Caco-2 (cell line): ENCODE measurements around the gene GPR87. TPM values are rescaled to one million over a fixed set of nuclear protein-coding genes. Genes with fewer than 3 reads are reported as not detected.

Experiments used
- BruUV-seq: library from RNA; stranded (reverse); fragments of 400-500 nt; replicated peaks from 2 replicates; lab custom pipeline; 2021; lab: Mats Ljungman, UMichigan
- CTCF ChIA-PET: fragments of 300-600 bp; sonication (Branson Sonifier 250); formaldehyde crosslinking; loops from one replicate; lab custom pipeline; 2022; ENCODE audit warnings: antibody characterized with exemption; lab: Charles Lee
- POLR2A ChIA-PET: fragments of 300-600 bp; sonication (Branson Sonifier 250); formaldehyde crosslinking; loops from one replicate; lab custom pipeline; 2022; ENCODE audit warnings: antibody characterized with exemption; lab: Charles Lee
- DNase-seq, 2 experiments: peaks; one replicate each; pipeline versions ENCODE4 v3.0.0 to v3.0.0-alpha.2; 2020 to 2022
- H3K27me3 ChIP-seq: replicated peaks from 2 replicates; pipeline ENCODE4 v1.6.0; 2011; ENCODE audit warnings: low read length; ENCODE audit not compliant: control insufficient read depth, insufficient read depth
- H3K36me3 ChIP-seq: 2 replicates; pipeline ENCODE4 v1.5.1; 2011; ENCODE audit warnings: low read length; ENCODE audit not compliant: control insufficient read depth, insufficient read depth
- H3K4me1 ChIP-seq: fragments of 250-450 bp; sonication (Bioruptor Pico); 2 replicates; pipeline ENCODE4 v1.5.1; 2020; ENCODE audit warnings: mild to moderate bottlenecking
- H3K4me3 ChIP-seq: 2 replicates; pipeline ENCODE4 v1.5.1; 2011; ENCODE audit warnings: low read depth, mild to moderate bottlenecking, control low read depth, low read length
- H3K9me3 ChIP-seq: fragments of 250-450 bp; sonication (Bioruptor Pico); 2 replicates; pipeline ENCODE4 v1.5.1; 2020; ENCODE audit warnings: mild to moderate bottlenecking, moderate library complexity
- H3K27ac Mint-ChIP-seq: one replicate; pipeline ENCODE4 v1.8.0; 2022; ENCODE audit warnings: mixed read lengths; ENCODE audit not compliant: unreplicated experiment
- H3K27me3 Mint-ChIP-seq: one replicate; pipeline ENCODE4 v1.8.0; 2022; ENCODE audit warnings: mixed read lengths; ENCODE audit not compliant: insufficient read depth, unreplicated experiment
- H3K36me3 Mint-ChIP-seq: one replicate; pipeline ENCODE4 v1.8.0; 2022; ENCODE audit warnings: mild to moderate bottlenecking, mixed read lengths; ENCODE audit not compliant: insufficient read depth, unreplicated experiment
- H3K4me1 Mint-ChIP-seq: one replicate; pipeline ENCODE4 v1.8.0; 2022; ENCODE audit warnings: low read depth, mixed read lengths; ENCODE audit not compliant: unreplicated experiment
- H3K4me3 Mint-ChIP-seq: one replicate; pipeline ENCODE4 v1.8.0; 2022; ENCODE audit warnings: mild to moderate bottlenecking, moderate library complexity, mixed read lengths; ENCODE audit not compliant: unreplicated experiment
- H3K9me3 Mint-ChIP-seq: one replicate; pipeline ENCODE4 v1.8.0; 2022; ENCODE audit warnings: mixed read lengths; ENCODE audit not compliant: unreplicated experiment
- CTCF ChIP-seq, 2 experiments: fragments of 200-600 bp in 1 of 2; IDR thresholded peaks; 1 replicate in 1 of 2; 2 replicates in 1 of 2; pipeline versions ENCODE4 v1.5.1 to v1.8.0; 2011 to 2022; ENCODE audit warnings: antibody characterized with exemption in 1 of 2, control low read depth in 1 of 2, inconsistent platforms in 1 of 2, low read depth in 1 of 2, low read length in 1 of 2, mild to moderate bottlenecking in 1 of 2, moderate library complexity in 1 of 2; ENCODE audit not compliant: insufficient read depth in 1 of 2, severe bottlenecking in 1 of 2, unreplicated experiment in 1 of 2
- intact Hi-C: fragments of 100-400 bp; cut with micrococcal nuclease; formaldehyde crosslinking; loops from one replicate; pipeline ENCODE4 v1.10.0; 2022; ENCODE audit not compliant: unreplicated experiment
- total RNA-seq: library from RNA; stranded (reverse); gene quantifications from 2 replicates; pipeline ENCODE4 v1.2.3, GENCODE V29; 2022

GPR87 gene
- total RNA-seq, 1 experiment from 2014 or later = 0.18 TPM

DNA sequence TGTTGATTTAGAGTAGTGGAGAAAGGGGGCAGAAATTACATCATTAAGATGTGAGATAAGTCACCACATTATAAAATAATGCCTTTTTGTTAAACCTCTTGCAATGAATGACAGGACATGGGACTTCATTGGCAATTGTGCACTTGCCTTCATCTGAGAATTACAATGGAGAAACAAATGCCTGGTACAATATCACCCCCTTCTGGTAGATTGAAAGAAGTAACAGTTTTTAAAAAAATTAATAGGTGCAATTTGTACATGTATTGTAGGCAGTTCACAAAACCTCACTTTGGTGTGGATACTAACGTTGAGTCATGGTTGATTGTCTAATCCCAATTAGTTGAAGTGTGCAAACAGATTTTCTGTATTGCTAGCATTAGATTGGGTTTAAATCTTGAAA, 33.7 kb downstream of the GPR87 start:
- peak; percentile 56 to 60 for TF ChIP-seq CTCF (IDR thresholded peaks at IDR 0.05; ENCODE audit: insufficient read depth in 1 of 2, low read depth in 1 of 2, low read length in 1 of 2, severe bottlenecking in 1 of 2, unreplicated experiment in 1 of 2)
- Histone ChIP-seq H3K4me1 (peaks cover 9% of the 10 kb centered on the region), H3K9me3 (no peaks in the 10 kb centered on the region), H3K36me3 (no peaks in the 10 kb centered on the region), H3K4me3 (no peak overlapping the region), H3K27me3 (no peaks in the 10 kb centered on the region)
- ChIA-PET CTCF (no interaction called here), POLR2A (no interaction called here)
- Mint-ChIP-seq H3K36me3 (no peaks in the 10 kb centered on the region), H3K9me3 (no peaks in the 10 kb centered on the region), H3K27me3 (no peaks in the 10 kb centered on the region), H3K4me3 (no peak overlapping the region), H3K27ac (no peak overlapping the region), H3K4me1 (peaks cover 7% of the 10 kb centered on the region)
- intact Hi-C loops = loop anchor here (1.0 to 10.0 kb wide), 4 partner anchors 22 to 278 kb away; no protein-coding TSS in a partner anchor
- no TSS peak for BruUV-seq
- peak in 1 of 2 experiments; percentile 44 for DNase-seq

DNA sequence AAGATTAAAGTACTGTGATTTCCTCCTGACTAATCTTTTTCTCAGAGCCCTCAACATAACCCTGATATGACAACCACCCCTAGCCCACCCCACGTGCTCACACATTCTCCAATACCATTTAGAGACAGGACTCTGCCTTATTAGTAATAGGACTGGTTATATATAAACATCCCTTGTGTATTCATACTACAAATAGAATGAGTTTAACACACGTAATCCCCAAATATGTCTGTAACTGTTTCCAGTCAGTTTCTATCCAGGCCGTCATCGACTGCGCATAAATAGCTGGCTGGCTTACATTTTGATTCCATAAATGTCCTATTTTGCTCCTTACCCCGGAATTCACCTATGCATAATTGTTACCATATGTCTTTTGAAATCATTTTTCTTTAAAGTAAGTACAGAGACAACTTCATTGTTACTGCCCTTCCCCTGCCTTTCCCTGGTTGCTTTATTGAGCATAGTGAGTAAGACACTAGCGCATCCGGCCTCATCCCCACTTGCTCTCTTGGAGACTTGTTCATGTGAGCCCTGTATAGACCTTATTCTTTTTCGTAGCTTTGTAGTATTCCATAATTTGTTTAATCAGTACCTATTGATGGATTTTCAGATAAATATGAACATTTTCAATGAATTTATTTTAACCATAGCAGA, 34.8 kb downstream of the GPR87 start:
- Mint-ChIP-seq H3K4me1 (peaks cover 7% of the 10 kb centered on the region), H3K27me3 (no peaks in the 10 kb centered on the region), H3K36me3 (no peaks in the 10 kb centered on the region), H3K4me3 (no peak overlapping the region), H3K9me3 (no peaks in the 10 kb centered on the region), H3K27ac (no peak overlapping the region)
- no peak overlapping the region for H3K4me3 ChIP-seq
- H3K4me1 ChIP-seq = peaks cover 9% of the 10 kb centered on the region
- no peak for DNase-seq
- no TSS peak for BruUV-seq
- ChIA-PET CTCF (no interaction called here), POLR2A (interaction anchor here (0.6 kb wide), 1 partner anchor 303 kb away, joined by 6 read pairs; no protein-coding TSS in a partner anchor)
- H3K36me3 ChIP-seq = no peaks in the 10 kb centered on the region
- intact Hi-C loops = loop anchor here (10.0 kb wide), 1 partner anchor 277 kb away; no protein-coding TSS in a partner anchor
- TF ChIP-seq CTCF (IDR thresholded peaks at IDR 0.05; ENCODE audit: insufficient read depth in 1 of 2, low read depth in 1 of 2, low read length in 1 of 2, severe bottlenecking in 1 of 2, unreplicated experiment in 1 of 2) = no peak
- H3K9me3 ChIP-seq = no peaks in the 10 kb centered on the region
- no peaks in the 10 kb centered on the region for H3K27me3 ChIP-seq

DNA sequence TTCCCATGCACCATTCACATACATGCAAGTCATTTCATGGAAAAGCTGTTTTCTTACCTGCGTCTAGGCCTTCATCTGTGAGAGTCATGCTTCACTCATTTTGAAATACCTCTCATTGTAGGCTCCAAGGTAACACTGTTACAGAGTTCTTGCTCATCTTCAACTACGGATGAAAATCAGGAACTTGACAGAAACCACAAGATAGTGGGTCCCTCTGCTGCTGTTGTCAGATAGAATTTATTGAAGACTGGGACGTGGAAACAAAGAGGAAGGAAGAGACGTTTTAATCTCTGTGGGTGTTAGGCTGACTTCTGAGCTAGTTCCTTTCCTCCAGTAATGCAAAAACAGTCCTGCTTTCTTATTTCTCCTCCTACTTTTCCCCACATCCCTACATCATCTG, 38.4 kb downstream of the GPR87 start, which contains the start of gene P2RY14:
P2RY14 (minus strand) TSS at position 313 of the 400 bp plus-strand sequence. CDS start 64,226 bp downstream, outside the sequence.
- intact Hi-C loops = no loop called here
- H3K4me3 ChIP-seq = no peak within 1 kb of the TSS
- H3K36me3 ChIP-seq = no peaks in the 10 kb centered on the region
- H3K4me1 ChIP-seq = peaks cover 2% of the 10 kb centered on the region; the same call in 1 of the 2 replicates
- no TSS peak for BruUV-seq
- Mint-ChIP-seq H3K27ac (no peak within 1 kb of the TSS), H3K4me3 (no peak within 1 kb of the TSS), H3K27me3 (no peaks in the 10 kb centered on the region), H3K36me3 (no peaks in the 10 kb centered on the region), H3K9me3 (no peaks in the 10 kb centered on the region), H3K4me1 (peaks cover 7% of the 10 kb centered on the region)
- H3K27me3 ChIP-seq = no peaks in the 10 kb centered on the region
- CTCF ChIA-PET = no interaction called here
- no peak for TF ChIP-seq CTCF (IDR thresholded peaks at IDR 0.05; ENCODE audit: insufficient read depth in 1 of 2, low read depth in 1 of 2, low read length in 1 of 2, severe bottlenecking in 1 of 2, unreplicated experiment in 1 of 2)
- no peaks in the 10 kb centered on the region for H3K9me3 ChIP-seq
- no peak for DNase-seq
- POLR2A ChIA-PET = no interaction called here
